NOMO-1 treated with dmso at 0.1 percent for 144 hours (cell line): Measurements from ENCODE around the gene TUBB1.
A peak's percentile ranks its signal among the peaks of the same experiment; 100 is the strongest.
"Not testable (repeated sequence)": the region's sequence is repeated elsewhere in the genome, so short reads cannot be mapped to it uniquely, and the experiment has no call there.

Source experiments
- DNase-seq: peaks from one replicate; lab custom pipeline; 2025; ENCODE audit not compliant: unreplicated experiment; lab: John Stamatoyannopoulos, UW

Gene TUBB1

GRCh38 chr20:59018817-59019216 is 412 bp upstream of the TUBB1 start:
- DNase-seq: no peak

- DNase-seq: no peak
Measured at GRCh38 chr20:59020938-59021551, 1.8 kb downstream of the TUBB1 start.

GRCh38 chr20:59022754-59023153 is 3.5 kb downstream of the TUBB1 start:
- DNase-seq: no peak

GRCh38 chr20:59023616-59024015 is 4.4 kb downstream of the TUBB1 start:
- DNase-seq: no peak

GRCh38 chr20:59024111-59024530 is 4.9 kb downstream of the TUBB1 start:
- no peak for DNase-seq

GRCh38 chr20:59025086-59025485 is 5.9 kb downstream of the TUBB1 start:
- DNase-seq: no peak

- no peak for DNase-seq
Measured at GRCh38 chr20:59025511-59025910, 6.3 kb downstream of the TUBB1 start.

GRCh38 chr20:59026904-59027740 is 7.9 kb downstream of the TUBB1 start:
- DNase-seq: no peak

GRCh38 chr20:59027741-59028320 is 8.6 kb downstream of the TUBB1 start:
- no peak for DNase-seq

GRCh38 chr20:59028812-59029211 is 9.6 kb downstream of the TUBB1 start:
- DNase-seq: no peak

GRCh38 chr20:59030911-59031563 is 11.8 kb downstream of the TUBB1 start:
- no peak for DNase-seq

- no peak for DNase-seq
Measured at GRCh38 chr20:59031564-59032022, 12.4 kb downstream of the TUBB1 start.

GRCh38 chr20:59032023-59032712 is 12.9 kb downstream of the TUBB1 start, which contains the start of gene ATP5F1E:
Gene ATP5F1E, minus strand, starts transcription at chr20:59032335. Its CDS starts 84 bp downstream, at chr20:59032251.
- peak; percentile 97 for DNase-seq

GRCh38 chr20:59032713-59033059 is 13.5 kb downstream of the TUBB1 start:
- no peak for DNase-seq

- no peak for DNase-seq
Measured at GRCh38 chr20:59033093-59033492, 13.9 kb downstream of the TUBB1 start.

- no peak for DNase-seq
Measured at GRCh38 chr20:59033616-59034165, 14.5 kb downstream of the TUBB1 start.

GRCh38 chr20:59035381-59035780 is 16.2 kb downstream of the TUBB1 start:
- no peak for DNase-seq

- no peak for DNase-seq
Measured at GRCh38 chr20:59037386-59037785, 18.2 kb downstream of the TUBB1 start.

- DNase-seq: no peak
Measured at GRCh38 chr20:59039233-59039632, 20.0 kb downstream of the TUBB1 start.

GRCh38 chr20:59040667-59041066 is 21.4 kb downstream of the TUBB1 start:
- DNase-seq: no peak

GRCh38 chr20:59041487-59041886 is 22.3 kb downstream of the TUBB1 start:
- DNase-seq: not testable (repeated sequence)
